ENCODE measurements around the gene MYBL2. TPM values are rescaled to one million over a fixed set of nuclear protein-coding genes. Genes with fewer than 3 reads are reported as not detected.

The MYBL2 gene
- total RNA-seq, 4 donors from 2014 or later = not detected

GRCh38 chr20:43717616-43717995, 50.7 kb downstream of the MYBL2 start:
- 91 to 98% methylated on average over 4 of the region's 4 CpGs for WGBS, 2 donors
- H3K9me3 ChIP-seq = no peaks in the 10 kb centered on the region
- DNase-seq (ENCODE audit: low spot score in 2 of 2) = no peak
- H3K36me3 ChIP-seq = no peaks in the 10 kb centered on the region
- H3K27me3 ChIP-seq = no peaks in the 10 kb centered on the region
- H3K4me1 ChIP-seq = no peaks in the 10 kb centered on the region
- TF ChIP-seq CTCF (IDR thresholded peaks at IDR 0.05) (no peak), EP300 (IDR thresholded peaks at IDR 0.05) (no peak), POLR2A (IDR thresholded peaks at IDR 0.05) (no peak)
- H3K27ac ChIP-seq = no peak overlapping the region
- no peak overlapping the region for H3K4me3 ChIP-seq

GRCh38 chr20:43720007-43720406, 53.1 kb downstream of the MYBL2 start:
- no peak overlapping the region for H3K4me3 ChIP-seq
- no peaks in the 10 kb centered on the region for H3K36me3 ChIP-seq
- no peaks in the 10 kb centered on the region for H3K27me3 ChIP-seq
- H3K9me3 ChIP-seq = no peaks in the 10 kb centered on the region
- H3K4me1 ChIP-seq = no peaks in the 10 kb centered on the region
- TF ChIP-seq EP300 (IDR thresholded peaks at IDR 0.05) = no peak
- no peak for TF ChIP-seq CTCF (IDR thresholded peaks at IDR 0.05)
- TF ChIP-seq POLR2A (IDR thresholded peaks at IDR 0.05) = no peak
- 89 to 100% methylated on average over 1 of the region's 1 CpG for WGBS, 2 donors
- DNase-seq (ENCODE audit: low spot score in 2 of 2) = no peak
- H3K27ac ChIP-seq = no peak overlapping the region

GRCh38 chr20:43721097-43721428, 54.1 kb downstream of the MYBL2 start:
- TF ChIP-seq CTCF (IDR thresholded peaks at IDR 0.05) = no peak
- no peak for TF ChIP-seq EP300 (IDR thresholded peaks at IDR 0.05)
- TF ChIP-seq POLR2A (IDR thresholded peaks at IDR 0.05) = no peak
- Histone ChIP-seq H3K27ac (no peak overlapping the region), H3K9me3 (no peaks in the 10 kb centered on the region), H3K4me3 (no peak overlapping the region), H3K4me1 (no peaks in the 10 kb centered on the region), H3K36me3 (no peaks in the 10 kb centered on the region), H3K27me3 (no peaks in the 10 kb centered on the region)
- WGBS, 2 donors = 0 to 9% methylated on average over 2 of the region's 2 CpGs
- DNase-seq (ENCODE audit: low spot score in 2 of 2) = no peak

- Histone ChIP-seq H3K4me3 (no peak overlapping the region), H3K27me3 (no peaks in the 10 kb centered on the region), H3K9me3 (no peaks in the 10 kb centered on the region), H3K27ac (no peak overlapping the region), H3K4me1 (no peaks in the 10 kb centered on the region), H3K36me3 (no peaks in the 10 kb centered on the region)
- TF ChIP-seq CTCF (IDR thresholded peaks at IDR 0.05) (no peak), EP300 (IDR thresholded peaks at IDR 0.05) (no peak), POLR2A (IDR thresholded peaks at IDR 0.05) (no peak)
- 21 to 29% methylated on average over 5 to 6 of the region's 15 CpGs for WGBS, 2 donors
- DNase-seq (ENCODE audit: low spot score in 2 of 2) = no peak
Observed at GRCh38 chr20:43721429-43722152, 54.7 kb downstream of the MYBL2 start.

GRCh38 chr20:43722153-43722505, 55.2 kb downstream of the MYBL2 start:
- H3K27me3 ChIP-seq = no peaks in the 10 kb centered on the region
- WGBS, 2 donors = 60 to 64% methylated on average over 8 of the region's 8 CpGs
- no peaks in the 10 kb centered on the region for H3K36me3 ChIP-seq
- no peak overlapping the region for H3K4me3 ChIP-seq
- TF ChIP-seq EP300 (IDR thresholded peaks at IDR 0.05) = no peak
- no peak for TF ChIP-seq POLR2A (IDR thresholded peaks at IDR 0.05)
- no peak for TF ChIP-seq CTCF (IDR thresholded peaks at IDR 0.05)
- DNase-seq (ENCODE audit: low spot score in 2 of 2) = no peak
- no peaks in the 10 kb centered on the region for H3K9me3 ChIP-seq
- no peaks in the 10 kb centered on the region for H3K4me1 ChIP-seq
- no peak overlapping the region for H3K27ac ChIP-seq
